Prostate gland (tissue), 2 donors: ENCODE data around the gene SLC12A6.

Source experiments
- POLR2A ChIP-seq: fragments of 450-650 bp; IDR thresholded peaks from one replicate; pipeline ENCODE4 v1.6.1; 2016; ENCODE audit warnings: antibody characterized with exemption, mild to moderate bottlenecking
- POLR2AphosphoS5 ChIP-seq: sonication (generic); formaldehyde crosslinking; IDR thresholded peaks from one replicate; pipeline ENCODE4 v1.6.1; 2017; ENCODE audit warnings: antibody characterized with exemption
- TF ChIP-seq, protein P1 (sequence below), 4 experiments: fragments of 200-600 bp in 2 of 4; fragments of 450-650 bp in 2 of 4; sonication (generic) in 2 of 4; IDR thresholded peaks; 1 replicate in 3 of 4; 2 replicates in 1 of 4; pipeline ENCODE4 v1.5.1; 2016 to 2019; ENCODE audit warnings: antibody characterized with exemption in 4 of 4, mild to moderate bottlenecking in 2 of 4, moderate library complexity in 2 of 4

DNA sequence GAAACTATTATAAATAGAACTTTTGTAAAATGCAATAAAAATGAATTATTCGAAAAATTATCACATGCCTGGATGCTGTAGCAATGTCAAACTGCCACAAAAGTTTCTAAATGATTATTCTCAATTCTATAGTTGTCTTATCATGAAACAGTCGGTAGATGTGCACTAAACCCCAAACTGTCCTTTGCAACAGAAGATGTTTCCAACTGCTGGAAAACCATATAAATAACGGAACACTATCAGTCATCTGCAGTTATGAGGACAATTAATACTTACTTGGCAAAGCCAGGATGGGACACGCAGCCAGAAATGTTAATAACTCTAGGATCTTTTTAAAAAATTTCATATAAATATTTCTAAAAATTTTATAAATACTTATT lies 95.3 kb downstream of the SLC12A6 start:
- TF ChIP-seq, protein P1, sequence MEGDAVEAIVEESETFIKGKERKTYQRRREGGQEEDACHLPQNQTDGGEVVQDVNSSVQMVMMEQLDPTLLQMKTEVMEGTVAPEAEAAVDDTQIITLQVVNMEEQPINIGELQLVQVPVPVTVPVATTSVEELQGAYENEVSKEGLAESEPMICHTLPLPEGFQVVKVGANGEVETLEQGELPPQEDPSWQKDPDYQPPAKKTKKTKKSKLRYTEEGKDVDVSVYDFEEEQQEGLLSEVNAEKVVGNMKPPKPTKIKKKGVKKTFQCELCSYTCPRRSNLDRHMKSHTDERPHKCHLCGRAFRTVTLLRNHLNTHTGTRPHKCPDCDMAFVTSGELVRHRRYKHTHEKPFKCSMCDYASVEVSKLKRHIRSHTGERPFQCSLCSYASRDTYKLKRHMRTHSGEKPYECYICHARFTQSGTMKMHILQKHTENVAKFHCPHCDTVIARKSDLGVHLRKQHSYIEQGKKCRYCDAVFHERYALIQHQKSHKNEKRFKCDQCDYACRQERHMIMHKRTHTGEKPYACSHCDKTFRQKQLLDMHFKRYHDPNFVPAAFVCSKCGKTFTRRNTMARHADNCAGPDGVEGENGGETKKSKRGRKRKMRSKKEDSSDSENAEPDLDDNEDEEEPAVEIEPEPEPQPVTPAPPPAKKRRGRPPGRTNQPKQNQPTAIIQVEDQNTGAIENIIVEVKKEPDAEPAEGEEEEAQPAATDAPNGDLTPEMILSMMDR (IDR thresholded peaks at IDR 0.05), result no peak
- TF ChIP-seq POLR2AphosphoS5 (no peak), POLR2A (no peak)
